Stimulated activated CD4-positive, alpha-beta T cell treated with anti-CD3 and anti-CD28 coated beads, Interleukin-15, amount 100 ng/mL, for 48 hours (primary cell): ENCODE results near the gene FAM50B.

Experiments used
- DNase-seq, 2 donors: peaks; one replicate each; pipeline ENCODE4 v3.0.0-alpha.2; 2020; ENCODE audit warnings: low read depth in 2 of 2

The FAM50B gene

DNA sequence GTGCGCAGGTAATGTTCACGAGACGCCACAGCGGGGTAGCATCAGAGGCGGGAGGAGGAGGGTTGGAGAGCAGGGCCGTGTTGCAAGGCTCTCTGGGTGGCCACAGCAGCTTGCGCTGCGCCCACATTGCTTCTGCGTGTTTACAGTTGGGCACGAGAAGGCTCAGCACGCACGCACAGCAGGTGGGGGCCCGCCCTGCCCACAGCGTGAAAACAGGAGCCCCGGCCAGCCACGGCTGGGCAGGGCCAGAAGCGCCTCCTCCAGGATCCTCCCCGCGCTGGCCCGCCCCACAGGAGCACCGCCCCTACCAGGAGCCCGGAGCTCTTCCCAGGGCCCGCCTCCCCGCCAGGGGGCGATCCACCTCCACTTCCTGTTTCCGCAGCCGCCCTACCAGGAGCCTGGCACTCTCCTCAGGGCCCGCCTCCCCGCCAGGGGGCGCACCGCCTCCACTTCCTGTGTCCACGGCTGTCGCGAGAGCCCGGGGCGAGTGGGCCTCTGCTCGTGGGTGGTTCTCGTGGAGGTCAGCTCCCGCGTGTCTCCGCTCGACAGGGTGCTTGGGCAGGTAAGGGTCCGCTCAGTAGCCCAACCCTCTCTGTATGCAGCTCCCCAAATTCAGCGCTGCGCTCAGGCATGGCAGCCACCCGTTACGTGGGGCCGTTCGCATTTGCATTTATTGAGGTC, at the start of gene FAM50B:
Gene FAM50B (plus strand): TSS at position 449 of the 681 bp plus-strand sequence. CDS start 439 bp downstream, outside the sequence.
- DNase-seq = peak; percentile 81 to 87

- no peak for DNase-seq
Measured at GRCh38 chr6:3799719-3800118, 49.5 kb upstream of the FAM50B start.

DNA sequence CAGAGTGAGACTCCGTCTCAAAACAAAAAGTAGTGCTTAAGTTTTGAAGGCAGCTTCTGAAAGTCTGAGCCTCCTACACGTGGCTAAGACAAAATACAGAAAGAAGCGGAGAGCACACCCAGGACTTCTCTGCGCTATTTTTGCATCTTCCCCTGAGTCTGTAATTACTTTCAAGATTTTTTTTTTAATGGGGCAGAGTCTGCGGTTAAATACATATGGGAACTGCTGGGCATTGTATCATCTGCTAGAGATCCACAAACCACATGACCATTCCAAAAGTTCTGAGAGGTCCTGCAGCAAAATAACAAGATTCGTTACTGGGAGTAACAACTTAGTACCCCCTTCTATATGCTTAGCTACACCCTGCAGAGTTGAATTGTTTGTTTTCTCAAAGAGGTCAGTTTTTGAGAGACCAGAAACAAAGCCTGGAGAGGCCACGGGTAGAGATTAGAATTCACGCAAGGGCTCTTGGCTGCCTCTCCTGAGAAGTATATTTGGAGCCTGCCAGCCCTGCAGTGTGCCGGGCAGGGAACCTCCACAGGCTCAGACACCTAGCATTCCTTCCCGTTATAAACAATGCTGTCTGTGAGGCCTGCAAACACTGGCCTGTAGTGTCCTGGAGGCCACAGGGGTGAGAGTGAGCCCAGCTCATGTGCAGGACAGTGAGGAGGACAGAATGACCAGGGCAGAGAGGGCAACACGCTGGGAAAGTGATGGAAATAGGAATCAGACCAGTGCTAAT, 48.2 kb upstream of the FAM50B start:
- DNase-seq = no peak

- no peak for DNase-seq
Measured at GRCh38 chr6:3801960-3802359, 47.2 kb upstream of the FAM50B start.

GRCh38 chr6:3803627-3804468, 45.3 kb upstream of the FAM50B start:
- DNase-seq = no peak

DNA sequence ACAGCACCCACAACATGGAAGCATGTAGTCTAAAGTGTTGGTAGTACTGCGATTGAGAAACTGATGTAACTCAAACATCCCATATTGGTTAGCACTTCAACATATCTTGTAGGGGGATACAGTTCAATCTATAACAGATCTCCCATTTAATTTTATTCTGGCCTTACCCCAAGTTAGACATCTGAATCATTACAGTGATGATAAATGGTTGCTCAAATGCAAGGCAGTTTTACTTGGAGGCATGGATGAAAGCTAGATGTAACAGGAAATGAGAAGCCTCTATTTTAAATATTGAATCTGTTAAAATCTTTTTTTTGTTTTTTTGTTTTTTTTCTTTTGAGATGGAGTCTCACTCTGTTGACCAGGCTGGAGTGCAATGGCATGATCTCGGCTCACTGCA, 44.2 kb upstream of the FAM50B start:
- no peak for DNase-seq

DNA sequence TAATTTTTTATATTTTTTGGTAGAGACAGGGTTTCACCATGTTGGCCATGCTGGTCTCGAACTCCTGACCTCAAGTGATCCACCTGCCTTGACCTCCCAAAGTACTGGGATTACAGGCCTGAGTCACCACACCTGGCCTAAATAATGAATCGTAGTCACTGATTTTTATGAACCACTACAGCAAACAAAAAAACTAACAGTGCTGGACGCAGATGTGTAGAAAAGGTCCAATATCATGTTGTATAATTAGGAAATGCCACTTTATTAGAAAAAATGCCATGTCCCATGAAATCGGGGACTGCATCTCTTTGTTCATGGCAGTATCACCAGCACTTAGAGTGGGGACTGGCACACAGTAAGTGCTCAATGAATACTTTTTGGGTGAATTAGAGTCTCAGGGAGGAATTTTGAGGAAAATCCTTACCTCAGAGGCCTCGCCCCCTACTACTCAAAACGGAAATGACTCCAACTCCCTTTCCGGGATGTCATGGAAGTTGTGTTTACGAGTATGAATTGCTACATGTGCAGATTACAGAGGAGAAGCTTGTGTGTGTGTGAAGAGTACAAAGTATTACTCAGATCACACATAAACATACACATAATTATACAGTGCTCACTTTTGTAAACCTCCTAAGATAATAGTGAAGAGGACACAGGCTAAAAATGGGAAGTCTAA, 43.6 kb upstream of the FAM50B start:
- DNase-seq = no peak

DNA sequence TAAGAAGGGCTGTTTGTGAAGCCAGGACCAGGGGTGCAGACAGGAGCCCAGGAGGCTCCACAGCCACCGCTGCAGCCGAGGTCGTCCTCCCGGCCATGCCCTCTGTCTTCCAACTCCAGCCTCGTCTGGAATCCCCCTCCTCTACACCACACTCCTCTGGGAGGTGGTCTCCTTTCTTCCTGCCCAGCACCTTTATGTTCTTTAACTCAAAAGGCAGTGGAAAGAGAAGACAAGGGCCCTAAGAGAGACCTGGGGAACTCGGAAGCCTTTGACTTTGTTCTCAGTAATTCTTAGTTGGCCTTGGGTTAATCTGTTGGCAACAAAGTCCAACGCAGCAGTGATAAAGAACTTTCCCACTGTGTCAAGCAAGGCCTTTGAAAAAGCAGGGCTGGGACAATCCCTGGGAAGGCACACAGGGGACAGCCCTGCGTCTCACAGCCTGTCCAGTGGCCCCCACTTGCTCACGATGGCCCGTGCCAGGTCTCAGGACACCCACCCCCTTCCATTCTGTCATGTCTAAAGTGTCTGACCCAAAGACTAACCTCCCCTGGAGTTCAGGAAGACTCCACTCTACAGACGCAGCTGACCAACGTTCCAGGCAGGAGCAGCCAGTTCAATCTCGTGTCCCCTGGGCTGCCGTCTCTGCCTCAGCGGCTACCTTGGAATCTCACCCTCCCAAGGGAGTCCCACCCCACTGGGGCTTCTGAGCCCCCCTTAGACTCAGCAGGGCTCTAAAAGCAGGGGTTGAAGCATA, 42.8 kb upstream of the FAM50B start:
- no peak for DNase-seq

- DNase-seq = no peak
Measured at GRCh38 chr6:3808199-3808598, 41.0 kb upstream of the FAM50B start.

- no peak for DNase-seq
Measured at GRCh38 chr6:3808759-3809514, 40.2 kb upstream of the FAM50B start.

GRCh38 chr6:3809515-3809891, 39.7 kb upstream of the FAM50B start:
- DNase-seq = no peak

- no peak for DNase-seq
Measured at GRCh38 chr6:3809982-3810381, 39.2 kb upstream of the FAM50B start.

DNA sequence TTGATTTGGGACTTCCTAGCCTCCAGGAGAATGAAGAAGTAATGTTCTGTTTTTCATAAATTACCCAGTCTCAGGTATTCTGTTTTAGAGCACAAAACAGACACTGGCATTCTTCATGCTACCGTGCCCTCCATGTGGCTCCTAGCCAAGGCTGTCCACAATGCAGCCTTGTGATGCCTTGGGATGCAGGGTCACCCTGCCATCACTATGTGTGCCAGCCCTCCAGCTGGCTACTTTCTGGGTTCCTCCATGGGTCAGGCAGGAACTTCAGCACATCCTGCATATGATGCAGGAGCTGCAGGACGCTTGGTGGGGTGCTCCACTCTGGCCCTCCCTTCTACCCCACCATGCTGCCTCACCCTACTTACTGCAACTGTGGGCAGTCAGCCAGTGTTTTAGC, 38.0 kb upstream of the FAM50B start:
- no peak for DNase-seq

DNA sequence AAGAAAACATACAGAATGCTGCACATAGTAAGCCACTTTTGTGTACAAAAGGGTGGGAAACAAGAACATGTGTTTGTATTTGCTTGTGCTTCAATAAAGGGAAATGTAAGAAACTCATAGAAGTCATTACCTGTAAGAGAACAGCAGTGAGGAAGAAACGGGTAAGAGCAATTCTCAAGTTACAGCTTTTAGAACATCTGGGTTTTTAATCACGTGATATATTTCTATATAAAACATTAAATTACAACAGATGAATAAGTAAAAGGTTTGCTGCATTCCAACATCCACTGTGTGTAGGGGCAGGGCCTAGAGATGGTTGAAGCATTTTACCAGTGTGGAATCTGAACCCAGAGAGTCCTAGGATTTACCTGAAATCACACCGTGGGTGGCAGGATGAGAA, 36.6 kb upstream of the FAM50B start:
- DNase-seq = no peak

GRCh38 chr6:3813150-3813780, 35.9 kb upstream of the FAM50B start:
- DNase-seq = no peak

DNA sequence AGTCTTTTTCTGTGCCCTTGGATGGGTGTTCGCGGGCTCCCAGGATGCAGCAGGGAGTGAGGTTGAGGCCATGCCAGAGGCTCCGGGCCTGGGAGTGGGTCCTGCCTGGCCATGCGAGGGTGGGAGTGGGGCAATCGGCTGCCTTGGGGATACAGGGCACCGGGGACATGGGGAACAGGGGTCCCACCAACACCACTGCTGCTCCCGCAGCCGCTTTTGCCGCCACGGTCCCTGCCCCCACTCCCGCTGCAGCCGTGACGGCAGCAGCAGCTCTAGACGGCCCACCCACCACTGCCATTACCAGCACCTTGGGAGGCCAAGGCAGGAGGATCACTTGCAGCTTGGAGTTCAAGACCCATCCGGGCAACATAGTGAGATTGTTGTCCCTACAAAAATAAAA, 35.3 kb upstream of the FAM50B start:
- DNase-seq = no peak

DNA sequence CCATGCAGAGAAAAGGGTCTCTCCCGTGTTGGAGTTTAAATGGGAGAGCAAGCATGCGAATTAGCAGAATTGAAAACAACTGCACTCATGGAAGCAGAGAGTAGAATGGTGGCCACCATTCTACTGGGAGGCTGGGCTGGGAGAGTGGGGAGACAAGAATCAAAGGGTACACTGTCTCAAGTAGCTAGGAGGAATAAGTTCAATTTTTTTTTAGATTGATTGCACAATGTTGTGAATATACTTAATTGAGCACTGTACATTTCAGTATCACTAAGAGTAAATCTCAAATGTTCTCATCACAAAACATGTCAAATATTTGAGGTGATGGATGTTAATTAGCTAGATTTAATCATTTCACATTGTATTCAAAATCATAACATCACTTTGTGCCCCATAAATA, 34.6 kb upstream of the FAM50B start:
- no peak for DNase-seq

- DNase-seq = no peak
Measured at GRCh38 chr6:3816251-3816650, 32.9 kb upstream of the FAM50B start.

- no peak for DNase-seq
Measured at GRCh38 chr6:3819161-3820110, 29.7 kb upstream of the FAM50B start.
